ENCODE data around the gene MCU. TPM values are rescaled to one million over a fixed set of nuclear protein-coding genes. Genes with fewer than 3 reads are reported as not detected.

Gene MCU
- polyA plus RNA-seq, 1 donor from 2014 or later = 22.9 TPM

GRCh38 chr10:72885953-72886352 is 194.0 kb downstream of the MCU start:
- no peaks in the 10 kb centered on the region for H3K36me3 ChIP-seq (ENCODE audit: insufficient read depth, low read length)
- H4K20me1 ChIP-seq (ENCODE audit: insufficient read depth) = no peaks in the 10 kb centered on the region
- H2AFZ ChIP-seq (ENCODE audit: low read depth, low read length) = no peak overlapping the region
- H3K27me3 ChIP-seq (ENCODE audit: insufficient read depth, low read depth, low read length) = no peaks in the 10 kb centered on the region
- H3F3A ChIP-seq (ENCODE audit: insufficient read depth, low read length, poor library complexity, severe bottlenecking) = no peaks in the 10 kb centered on the region
- TF ChIP-seq, protein P1, sequence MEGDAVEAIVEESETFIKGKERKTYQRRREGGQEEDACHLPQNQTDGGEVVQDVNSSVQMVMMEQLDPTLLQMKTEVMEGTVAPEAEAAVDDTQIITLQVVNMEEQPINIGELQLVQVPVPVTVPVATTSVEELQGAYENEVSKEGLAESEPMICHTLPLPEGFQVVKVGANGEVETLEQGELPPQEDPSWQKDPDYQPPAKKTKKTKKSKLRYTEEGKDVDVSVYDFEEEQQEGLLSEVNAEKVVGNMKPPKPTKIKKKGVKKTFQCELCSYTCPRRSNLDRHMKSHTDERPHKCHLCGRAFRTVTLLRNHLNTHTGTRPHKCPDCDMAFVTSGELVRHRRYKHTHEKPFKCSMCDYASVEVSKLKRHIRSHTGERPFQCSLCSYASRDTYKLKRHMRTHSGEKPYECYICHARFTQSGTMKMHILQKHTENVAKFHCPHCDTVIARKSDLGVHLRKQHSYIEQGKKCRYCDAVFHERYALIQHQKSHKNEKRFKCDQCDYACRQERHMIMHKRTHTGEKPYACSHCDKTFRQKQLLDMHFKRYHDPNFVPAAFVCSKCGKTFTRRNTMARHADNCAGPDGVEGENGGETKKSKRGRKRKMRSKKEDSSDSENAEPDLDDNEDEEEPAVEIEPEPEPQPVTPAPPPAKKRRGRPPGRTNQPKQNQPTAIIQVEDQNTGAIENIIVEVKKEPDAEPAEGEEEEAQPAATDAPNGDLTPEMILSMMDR (IDR thresholded peaks at IDR 0.05; ENCODE audit: poor library complexity, severe bottlenecking) = no peak
- TF ChIP-seq EZH2 (IDR thresholded peaks at IDR 0.05; ENCODE audit: borderline replicate concordance, insufficient read depth, low read length, poor library complexity, severe bottlenecking) (no peak), POLR2AphosphoS5 (IDR thresholded peaks at IDR 0.05) (no peak), TAF1 (IDR thresholded peaks at IDR 0.05; ENCODE audit: low read depth) (no peak), SMC3 (conservative IDR thresholded peaks at IDR 0.05; ENCODE audit: poor library complexity) (no peak), RAD21 (conservative IDR thresholded peaks at IDR 0.05) (no peak), MXI1 (conservative IDR thresholded peaks at IDR 0.05; ENCODE audit: poor library complexity, severe bottlenecking) (no peak), EP300 (conservative IDR thresholded peaks at IDR 0.05; ENCODE audit: poor library complexity, severe bottlenecking) (no peak)
- TF ChIP-seq, protein P2, sequence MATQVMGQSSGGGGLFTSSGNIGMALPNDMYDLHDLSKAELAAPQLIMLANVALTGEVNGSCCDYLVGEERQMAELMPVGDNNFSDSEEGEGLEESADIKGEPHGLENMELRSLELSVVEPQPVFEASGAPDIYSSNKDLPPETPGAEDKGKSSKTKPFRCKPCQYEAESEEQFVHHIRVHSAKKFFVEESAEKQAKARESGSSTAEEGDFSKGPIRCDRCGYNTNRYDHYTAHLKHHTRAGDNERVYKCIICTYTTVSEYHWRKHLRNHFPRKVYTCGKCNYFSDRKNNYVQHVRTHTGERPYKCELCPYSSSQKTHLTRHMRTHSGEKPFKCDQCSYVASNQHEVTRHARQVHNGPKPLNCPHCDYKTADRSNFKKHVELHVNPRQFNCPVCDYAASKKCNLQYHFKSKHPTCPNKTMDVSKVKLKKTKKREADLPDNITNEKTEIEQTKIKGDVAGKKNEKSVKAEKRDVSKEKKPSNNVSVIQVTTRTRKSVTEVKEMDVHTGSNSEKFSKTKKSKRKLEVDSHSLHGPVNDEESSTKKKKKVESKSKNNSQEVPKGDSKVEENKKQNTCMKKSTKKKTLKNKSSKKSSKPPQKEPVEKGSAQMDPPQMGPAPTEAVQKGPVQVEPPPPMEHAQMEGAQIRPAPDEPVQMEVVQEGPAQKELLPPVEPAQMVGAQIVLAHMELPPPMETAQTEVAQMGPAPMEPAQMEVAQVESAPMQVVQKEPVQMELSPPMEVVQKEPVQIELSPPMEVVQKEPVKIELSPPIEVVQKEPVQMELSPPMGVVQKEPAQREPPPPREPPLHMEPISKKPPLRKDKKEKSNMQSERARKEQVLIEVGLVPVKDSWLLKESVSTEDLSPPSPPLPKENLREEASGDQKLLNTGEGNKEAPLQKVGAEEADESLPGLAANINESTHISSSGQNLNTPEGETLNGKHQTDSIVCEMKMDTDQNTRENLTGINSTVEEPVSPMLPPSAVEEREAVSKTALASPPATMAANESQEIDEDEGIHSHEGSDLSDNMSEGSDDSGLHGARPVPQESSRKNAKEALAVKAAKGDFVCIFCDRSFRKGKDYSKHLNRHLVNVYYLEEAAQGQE (IDR thresholded peaks at IDR 0.05; ENCODE audit: borderline replicate concordance) = no peak
- H3K4me3 ChIP-seq (ENCODE audit: low read length) = no peak overlapping the region
- H3K4me2 ChIP-seq (ENCODE audit: low read length) = no peak overlapping the region
- no peaks in the 10 kb centered on the region for H3K9me3 ChIP-seq (ENCODE audit: low read length)
- H3K9ac ChIP-seq (ENCODE audit: low read length) = no peak overlapping the region
- no peak overlapping the region for H3K27ac ChIP-seq (ENCODE audit: low read length)
- H3K79me2 ChIP-seq (replicated peaks; ENCODE audit: insufficient read depth, low read length) = no peaks in the 10 kb centered on the region
- no peaks in the 10 kb centered on the region for H3K9me2 ChIP-seq (ENCODE audit: insufficient read depth, low read length)

- no peak overlapping the region for H3K4me3 ChIP-seq (ENCODE audit: low read length)
- no peak overlapping the region for H3K27ac ChIP-seq (ENCODE audit: low read length)
- no peak overlapping the region for H2AFZ ChIP-seq (ENCODE audit: low read depth, low read length)
- H3K4me2 ChIP-seq (ENCODE audit: low read length) = no peak overlapping the region
- TF ChIP-seq MXI1 (conservative IDR thresholded peaks at IDR 0.05; ENCODE audit: poor library complexity, severe bottlenecking) (no peak), RAD21 (conservative IDR thresholded peaks at IDR 0.05) (no peak), TAF1 (IDR thresholded peaks at IDR 0.05; ENCODE audit: low read depth) (no peak), EZH2 (IDR thresholded peaks at IDR 0.05; ENCODE audit: borderline replicate concordance, insufficient read depth, low read length, poor library complexity, severe bottlenecking) (no peak), EP300 (conservative IDR thresholded peaks at IDR 0.05; ENCODE audit: poor library complexity, severe bottlenecking) (no peak)
- TF ChIP-seq, protein P2 (IDR thresholded peaks at IDR 0.05; ENCODE audit: borderline replicate concordance) = no peak
- TF ChIP-seq, protein P1 (IDR thresholded peaks at IDR 0.05; ENCODE audit: poor library complexity, severe bottlenecking) = no peak
- H3K9me3 ChIP-seq (ENCODE audit: low read length) = no peaks in the 10 kb centered on the region
- H3K79me2 ChIP-seq (replicated peaks; ENCODE audit: insufficient read depth, low read length) = no peaks in the 10 kb centered on the region
- H3F3A ChIP-seq (ENCODE audit: insufficient read depth, low read length, poor library complexity, severe bottlenecking) = no peaks in the 10 kb centered on the region
- H3K27me3 ChIP-seq (ENCODE audit: insufficient read depth, low read depth, low read length) = no peaks in the 10 kb centered on the region
- no peak overlapping the region for H3K9ac ChIP-seq (ENCODE audit: low read length)
- no peaks in the 10 kb centered on the region for H4K20me1 ChIP-seq (ENCODE audit: insufficient read depth)
- no peaks in the 10 kb centered on the region for H3K36me3 ChIP-seq (ENCODE audit: insufficient read depth, low read length)
- H3K9me2 ChIP-seq (ENCODE audit: insufficient read depth, low read length) = no peaks in the 10 kb centered on the region
Measured at GRCh38 chr10:72886621-72887020, 194.7 kb downstream of the MCU start.

Measured in neural cell (in vitro differentiated cells).